GM21717 (cell line): ENCODE data around the gene SPIC.
"Not testable (repeated sequence)": the region's sequence is repeated elsewhere in the genome, so short reads cannot be mapped to it uniquely, and the experiment has no call there.

Experiments
- ATAC-seq: cut with Tn5 transposase; IDR thresholded peaks from one replicate; pipeline ENCODE4 v1.9.1; 2021; ENCODE audit warnings: mild to moderate bottlenecking, moderate library complexity; ENCODE audit not compliant: unreplicated experiment

SPIC gene

GRCh38 chr12:101474711-101475386 lies at the start of gene SPIC:
TSS of gene SPIC (plus strand) at chr12:101475336. CDS start at chr12:101476905, 1,569 bp downstream.
- ATAC-seq: no peak

- no peak for ATAC-seq
Observed at GRCh38 chr12:101430456-101430855, 44.7 kb upstream of the SPIC start.

- no peak for ATAC-seq
Observed at GRCh38 chr12:101436136-101436535, 39.0 kb upstream of the SPIC start.

DNA sequence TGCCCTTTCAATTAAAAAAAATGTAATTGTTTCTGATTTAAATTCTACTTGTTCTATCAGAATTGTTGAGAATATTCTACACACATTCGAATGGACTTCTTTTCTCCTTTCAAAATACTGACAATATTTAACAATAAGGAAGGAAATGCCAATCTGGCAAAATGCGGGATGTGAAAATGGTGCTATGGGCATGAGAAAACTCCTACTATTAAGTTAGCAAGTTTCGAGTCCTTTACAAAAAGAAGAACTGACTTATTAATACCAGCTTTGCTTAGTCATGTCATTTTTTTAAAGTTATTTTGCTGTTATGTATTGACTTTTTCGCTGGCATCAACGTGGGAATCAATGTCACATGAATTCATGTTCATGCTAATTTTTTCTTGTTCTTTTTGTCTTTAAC lies 35.9 kb upstream of the SPIC start:
- ATAC-seq: no peak

DNA sequence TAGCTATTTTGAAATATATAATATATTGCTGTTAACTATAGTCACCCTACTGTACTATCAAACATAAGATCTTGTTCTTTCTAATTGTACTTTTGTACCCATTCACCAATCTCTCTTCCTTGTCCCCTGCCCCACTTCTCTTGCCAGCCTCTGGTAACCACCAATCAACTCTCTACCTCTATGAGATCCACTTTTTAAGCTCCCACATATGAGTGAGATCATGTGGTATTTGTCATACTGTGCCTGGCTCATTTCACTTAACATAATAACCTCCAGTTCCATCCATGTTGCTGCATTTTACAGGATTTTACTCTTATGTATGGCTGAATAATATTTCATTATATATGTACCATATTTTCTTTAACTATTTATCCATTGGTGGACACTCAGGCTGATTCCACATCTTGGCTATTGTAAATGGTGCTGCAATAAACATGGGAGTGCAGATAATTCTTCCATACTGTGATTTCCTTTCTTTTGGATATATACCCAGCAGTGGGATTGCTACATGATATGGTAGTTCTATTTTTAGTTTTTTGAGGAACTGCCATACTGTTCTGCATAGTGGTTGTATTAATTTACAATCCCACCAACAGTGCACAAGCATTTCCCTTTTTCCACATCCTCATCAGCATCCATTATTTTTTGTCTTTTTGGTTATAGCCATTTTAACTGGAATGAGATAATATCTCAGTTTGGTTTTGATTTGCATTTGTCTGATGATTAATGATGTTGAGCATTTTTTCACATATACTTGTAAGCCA lies 33.5 kb upstream of the SPIC start:
- no peak for ATAC-seq

- no peak for ATAC-seq
Observed at GRCh38 chr12:101455685-101456084, 19.5 kb upstream of the SPIC start.

DNA sequence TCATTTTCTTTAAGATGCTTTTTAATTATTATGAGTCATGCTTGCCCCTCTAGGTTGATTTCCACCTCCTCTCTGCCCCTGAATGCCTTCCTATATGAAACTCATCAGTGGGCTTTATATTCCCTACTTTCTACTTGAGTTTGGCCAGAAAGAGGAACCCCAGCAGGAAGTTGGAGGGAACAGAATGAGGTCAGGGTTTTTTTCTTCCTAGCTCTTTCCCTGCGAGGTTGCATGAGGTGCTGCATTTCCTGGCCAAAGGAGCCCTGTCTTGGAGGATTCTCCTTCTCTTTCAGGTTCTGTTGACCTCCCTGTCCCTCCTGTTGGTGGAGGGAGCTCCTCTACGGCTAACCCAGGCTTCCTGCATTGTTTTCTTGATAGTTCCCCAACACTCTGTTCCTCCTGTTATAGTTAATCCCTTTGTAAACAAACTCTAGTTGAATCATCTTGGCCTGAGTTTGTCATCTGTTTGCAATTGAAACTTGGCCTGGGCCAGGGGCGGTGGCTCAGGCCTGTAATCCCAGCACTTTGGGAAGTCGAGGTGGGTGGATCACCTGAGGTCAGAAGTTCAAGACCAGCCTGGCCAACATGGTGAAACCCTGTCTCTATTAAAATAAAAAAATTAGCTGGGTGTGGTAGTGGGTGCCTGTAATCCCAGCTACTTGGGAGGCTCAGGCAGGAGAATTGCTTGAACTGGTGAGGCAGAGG lies 15.3 kb upstream of the SPIC start:
- ATAC-seq: no peak

DNA sequence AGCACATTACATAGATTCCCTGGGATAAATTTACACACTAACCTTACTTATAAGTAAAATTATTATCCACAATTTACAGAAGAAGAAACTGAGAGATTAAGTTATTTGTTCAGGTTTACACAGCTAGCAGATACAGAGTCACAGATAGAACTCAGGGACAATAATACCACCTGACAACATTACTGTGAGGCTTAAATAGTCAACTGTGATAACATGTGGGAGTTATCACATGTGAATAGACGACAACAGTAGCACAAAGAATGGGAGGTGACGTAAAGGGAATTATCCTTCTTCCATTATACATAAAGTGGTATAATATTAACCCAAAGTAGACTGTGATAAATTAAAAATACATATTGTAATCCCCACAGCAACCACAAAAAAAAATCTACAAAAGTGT lies 6.2 kb upstream of the SPIC start:
- no peak for ATAC-seq

DNA sequence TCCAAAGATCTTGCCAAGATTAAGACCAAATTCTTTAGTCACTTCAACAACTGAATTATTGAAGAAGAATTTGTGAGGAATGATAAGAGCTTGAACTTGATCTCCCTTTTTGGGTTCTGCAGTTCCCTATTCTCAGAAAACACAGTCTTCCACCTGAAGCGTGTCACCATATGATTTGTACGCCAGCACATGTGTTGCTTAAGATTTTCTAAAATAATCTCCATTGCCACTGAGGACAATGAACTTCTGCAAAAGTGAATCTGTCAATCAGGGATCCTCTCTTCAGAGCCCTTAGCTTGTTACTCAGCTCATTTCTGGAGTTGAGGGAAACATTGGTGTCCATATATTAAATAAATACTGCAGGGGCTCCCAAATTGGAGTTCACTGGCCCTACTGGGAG lies 4.2 kb upstream of the SPIC start:
- no peak for ATAC-seq

GRCh38 chr12:101471878-101472277 lies 3.3 kb upstream of the SPIC start:
- not testable (repeated sequence) for ATAC-seq

DNA sequence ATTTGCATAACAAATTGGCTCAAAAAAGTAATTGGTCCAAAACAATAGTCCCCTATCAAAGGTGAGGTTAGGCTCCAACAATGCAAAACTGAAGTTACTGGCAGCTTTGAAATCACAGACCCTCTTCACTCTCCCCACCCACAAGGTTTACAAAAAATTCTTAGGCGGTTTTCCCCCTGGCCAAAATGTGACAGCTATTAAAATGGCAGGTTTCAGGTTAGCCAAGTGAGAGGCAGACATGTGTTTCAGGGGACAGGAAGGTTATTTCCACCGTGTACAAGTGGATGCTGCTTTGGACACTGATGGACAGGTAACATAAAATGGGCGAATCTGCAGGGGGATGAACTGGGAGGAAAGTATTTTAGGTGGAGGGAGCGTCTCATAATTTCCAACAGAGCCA lies 888 bp upstream of the SPIC start:
- no peak for ATAC-seq

DNA sequence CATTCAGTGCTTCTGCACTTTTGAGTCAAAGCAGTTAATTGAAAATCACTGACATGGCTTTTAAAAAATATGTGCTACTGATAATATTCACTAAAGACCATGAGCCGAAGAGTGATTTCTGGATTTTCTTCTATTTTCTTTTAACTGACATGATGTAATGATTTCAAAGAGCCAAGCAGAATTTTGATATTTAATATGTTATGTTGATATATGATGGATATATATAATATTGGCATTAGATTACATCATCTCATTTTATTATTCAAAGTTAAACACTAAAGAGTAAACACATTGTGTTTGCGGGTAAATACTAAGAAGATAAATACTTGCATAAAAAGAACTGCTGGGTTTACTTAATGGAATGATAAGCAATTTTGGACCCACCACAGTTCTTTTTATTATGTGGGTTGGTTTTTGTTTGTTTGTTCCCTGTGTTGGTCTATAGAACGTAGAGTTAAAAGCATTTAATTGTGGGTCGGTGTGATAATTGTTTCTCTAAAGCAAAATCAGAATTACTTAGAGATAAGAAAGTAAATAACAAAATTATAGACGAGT lies 692 bp downstream of the SPIC start:
- ATAC-seq: no peak

DNA sequence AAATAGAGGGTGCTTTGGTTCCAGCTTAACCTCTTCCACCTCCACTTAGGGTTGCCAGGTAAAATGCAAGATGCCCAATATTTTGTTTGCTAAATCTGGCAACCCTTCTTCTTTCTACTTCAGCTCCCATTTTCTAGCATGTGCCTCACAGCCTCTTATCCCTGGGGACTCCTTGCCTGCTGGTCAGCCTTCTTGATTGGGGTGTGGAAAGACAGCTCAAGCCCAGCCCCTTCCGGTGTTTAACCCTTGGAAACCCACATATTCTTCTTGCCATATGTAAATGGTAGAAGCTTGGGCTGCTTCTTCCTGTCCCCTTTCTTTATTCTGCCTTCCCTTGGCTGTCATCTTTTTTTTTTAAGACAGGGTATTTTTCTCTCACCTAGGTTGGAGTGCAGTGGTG lies 5.7 kb downstream of the SPIC start:
- no peak for ATAC-seq

GRCh38 chr12:101485021-101485420 lies 9.9 kb downstream of the SPIC start:
- no peak for ATAC-seq

DNA sequence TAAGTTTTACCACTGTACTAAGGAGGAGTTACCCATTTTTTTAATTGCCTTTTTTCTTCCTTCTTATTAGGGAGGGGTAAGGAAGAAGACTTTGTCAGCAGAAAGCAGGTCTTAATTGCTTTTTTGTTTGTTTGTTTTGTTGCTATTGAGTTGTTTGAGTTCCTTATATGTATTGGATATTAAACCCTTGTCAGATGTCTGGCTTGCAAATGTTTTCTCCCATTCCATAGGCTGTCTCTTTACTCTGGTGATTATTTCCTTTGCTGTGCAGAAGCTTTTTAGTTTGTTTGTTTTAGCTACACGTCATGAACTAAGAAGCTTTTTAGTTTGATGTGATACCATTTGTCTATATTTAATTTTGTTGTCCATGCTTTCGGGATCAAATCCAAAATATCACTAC lies 13.3 kb downstream of the SPIC start:
- no peak for ATAC-seq

DNA sequence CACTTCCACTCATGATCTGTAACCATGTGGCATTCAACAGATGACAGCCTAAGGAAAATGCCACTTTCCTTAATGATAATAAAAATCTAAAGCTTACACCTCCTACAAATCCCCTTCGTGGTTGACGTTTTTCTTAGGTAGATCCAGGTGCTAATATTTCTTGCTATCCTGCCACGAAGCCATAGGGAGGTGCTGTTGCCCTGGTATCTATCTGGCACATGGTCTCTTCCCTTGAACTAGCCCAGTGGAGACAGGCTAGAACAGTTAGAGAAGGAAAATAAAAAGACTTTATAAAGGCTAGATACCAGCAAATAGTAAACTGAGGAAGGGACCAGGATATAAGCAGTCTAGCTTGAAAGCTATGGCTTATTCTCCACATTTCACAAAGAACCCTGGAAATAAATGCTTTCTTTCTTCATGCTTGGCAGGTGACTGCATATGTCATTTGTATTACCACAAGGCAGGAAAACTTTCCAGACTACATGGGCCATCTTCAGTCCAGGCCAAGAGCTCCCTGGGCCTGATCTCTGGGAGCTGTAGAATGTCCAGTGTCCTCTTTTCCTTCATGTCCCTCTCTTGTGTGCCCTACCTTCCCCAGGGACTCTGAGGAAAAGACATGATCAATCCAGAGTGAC lies 15.3 kb downstream of the SPIC start:
- ATAC-seq: no peak

DNA sequence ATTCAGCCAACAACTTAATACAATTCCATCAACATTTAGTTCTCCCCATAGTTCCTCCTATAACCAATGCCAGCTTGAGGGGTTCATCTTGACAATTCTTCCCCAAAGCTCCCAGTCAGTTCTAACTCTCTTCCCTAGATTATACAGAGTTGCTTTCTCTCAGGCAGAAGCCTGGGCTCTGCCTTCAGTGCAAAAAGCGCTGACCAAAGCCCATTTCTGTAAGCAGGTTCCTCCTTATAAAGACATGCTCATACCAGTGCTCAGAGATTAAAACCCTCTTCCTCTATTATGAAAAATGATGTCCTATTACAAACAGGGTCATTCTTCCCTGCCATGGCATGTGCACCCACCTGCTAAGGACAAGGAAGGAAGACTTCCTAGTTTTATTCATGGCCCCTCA lies 16.2 kb downstream of the SPIC start:
- ATAC-seq: no peak

- no peak for ATAC-seq
Observed at GRCh38 chr12:101493556-101493955, 18.4 kb downstream of the SPIC start.

DNA sequence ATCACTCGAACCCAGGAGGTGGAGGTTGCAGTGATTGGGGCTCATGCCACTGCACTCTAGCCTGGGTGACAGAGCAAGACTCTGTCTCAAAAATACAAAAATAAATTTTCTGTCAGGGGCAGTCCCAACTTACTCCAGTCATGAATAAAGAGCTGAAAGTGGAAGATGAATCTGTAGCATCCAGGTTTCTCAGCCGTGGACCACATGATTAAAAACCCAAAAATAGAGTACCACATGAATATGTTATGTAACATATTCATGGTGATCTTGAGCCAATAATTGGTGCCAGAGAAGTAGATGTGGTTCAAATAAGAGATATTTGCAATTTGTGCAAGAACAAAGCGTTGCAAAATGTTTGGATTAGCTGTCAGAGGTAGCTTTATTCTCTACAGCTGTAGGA lies 23.1 kb downstream of the SPIC start:
- no peak for ATAC-seq

DNA sequence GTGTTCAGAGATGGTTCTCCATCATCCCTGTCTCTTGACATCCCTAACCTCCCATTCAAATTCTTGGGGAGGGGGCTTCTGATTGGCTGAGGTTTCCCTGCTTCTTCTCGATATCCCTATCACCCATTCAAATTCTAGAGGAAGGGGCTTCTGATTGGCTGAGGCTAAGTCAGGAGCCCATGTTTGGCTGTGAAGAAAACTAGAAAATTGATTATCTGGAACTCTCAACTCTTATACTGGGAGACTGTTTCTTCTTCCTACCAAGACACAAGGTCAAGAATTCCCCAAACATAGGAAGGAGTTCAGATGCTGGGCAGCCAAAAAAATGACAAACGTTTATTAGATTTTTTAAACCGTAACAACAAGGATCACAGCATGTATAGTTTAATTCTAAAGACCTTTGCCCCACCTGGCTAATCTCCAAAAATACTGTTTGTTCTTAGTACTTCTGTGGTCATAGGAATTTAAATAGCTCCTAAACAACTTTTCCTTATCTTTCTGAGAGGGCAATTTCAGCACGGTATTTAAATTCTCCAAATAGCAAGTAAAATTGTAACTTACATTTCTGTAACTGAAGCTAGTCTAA lies 26.4 kb downstream of the SPIC start:
- ATAC-seq: no peak

DNA sequence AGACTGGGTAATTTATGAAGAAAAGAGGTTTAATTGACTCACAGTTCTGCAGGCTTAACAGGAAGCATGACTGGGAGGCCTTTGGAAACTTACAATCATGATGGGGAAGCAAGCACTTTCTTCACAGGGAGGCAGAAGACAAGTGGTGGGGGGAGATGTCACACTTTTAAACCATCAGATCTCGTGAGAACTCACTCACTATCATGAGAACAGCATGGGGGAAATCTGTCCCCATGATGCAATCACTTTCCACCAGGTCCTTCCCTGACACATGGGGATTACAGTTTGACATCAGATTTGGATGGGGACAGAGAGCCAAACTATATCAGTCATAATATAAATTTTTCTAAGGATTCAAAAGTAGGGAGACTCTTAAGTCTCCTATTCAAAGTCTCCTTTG lies 46.0 kb downstream of the SPIC start:
- no peak for ATAC-seq
